MM.1S (cell line): ENCODE measurements around the gene HEPACAM.

Experiments used
- EZH2phosphoT487 ChIP-seq: fragments of 300-600 bp; sonication (generic); IDR thresholded peaks from 2 replicates; pipeline ENCODE4 v1.6.1; 2018; ENCODE audit warnings: antibody characterized with exemption, low read length
- TF ChIP-seq, protein P1 (sequence below): fragments of 300-600 bp; sonication (generic); IDR thresholded peaks from 2 replicates; pipeline ENCODE4 v1.5.1; 2016; ENCODE audit warnings: antibody characterized with exemption, low read length, mixed read lengths

GRCh38 chr11:124876818-124877630, 58.8 kb downstream of the HEPACAM start:
- TF ChIP-seq, protein P1, sequence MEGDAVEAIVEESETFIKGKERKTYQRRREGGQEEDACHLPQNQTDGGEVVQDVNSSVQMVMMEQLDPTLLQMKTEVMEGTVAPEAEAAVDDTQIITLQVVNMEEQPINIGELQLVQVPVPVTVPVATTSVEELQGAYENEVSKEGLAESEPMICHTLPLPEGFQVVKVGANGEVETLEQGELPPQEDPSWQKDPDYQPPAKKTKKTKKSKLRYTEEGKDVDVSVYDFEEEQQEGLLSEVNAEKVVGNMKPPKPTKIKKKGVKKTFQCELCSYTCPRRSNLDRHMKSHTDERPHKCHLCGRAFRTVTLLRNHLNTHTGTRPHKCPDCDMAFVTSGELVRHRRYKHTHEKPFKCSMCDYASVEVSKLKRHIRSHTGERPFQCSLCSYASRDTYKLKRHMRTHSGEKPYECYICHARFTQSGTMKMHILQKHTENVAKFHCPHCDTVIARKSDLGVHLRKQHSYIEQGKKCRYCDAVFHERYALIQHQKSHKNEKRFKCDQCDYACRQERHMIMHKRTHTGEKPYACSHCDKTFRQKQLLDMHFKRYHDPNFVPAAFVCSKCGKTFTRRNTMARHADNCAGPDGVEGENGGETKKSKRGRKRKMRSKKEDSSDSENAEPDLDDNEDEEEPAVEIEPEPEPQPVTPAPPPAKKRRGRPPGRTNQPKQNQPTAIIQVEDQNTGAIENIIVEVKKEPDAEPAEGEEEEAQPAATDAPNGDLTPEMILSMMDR = no peak
- TF ChIP-seq EZH2phosphoT487 = no peak
